Stimulated activated CD4-positive, alpha-beta T cell treated with anti-CD3 and anti-CD28 coated beads, Interleukin-15, amount 100 ng/mL, for 48 hours (primary cell): Measurements from ENCODE around the gene GPC6.

Source experiments
- DNase-seq, 2 donors: peaks; one replicate each; pipeline ENCODE4 v3.0.0-alpha.2; 2020; ENCODE audit warnings: low read depth in 2 of 2

The GPC6 gene

GRCh38 chr13:93499991-93500390, 273.4 kb downstream of the GPC6 start:
- no peak for DNase-seq

GRCh38 chr13:93502071-93502470, 275.5 kb downstream of the GPC6 start:
- DNase-seq: no peak

GRCh38 chr13:93502987-93503615, 276.5 kb downstream of the GPC6 start:
- no peak for DNase-seq

GRCh38 chr13:93505104-93505952, 278.7 kb downstream of the GPC6 start:
- DNase-seq: no peak

GRCh38 chr13:93511011-93511410, 284.4 kb downstream of the GPC6 start:
- DNase-seq: no peak

DNA sequence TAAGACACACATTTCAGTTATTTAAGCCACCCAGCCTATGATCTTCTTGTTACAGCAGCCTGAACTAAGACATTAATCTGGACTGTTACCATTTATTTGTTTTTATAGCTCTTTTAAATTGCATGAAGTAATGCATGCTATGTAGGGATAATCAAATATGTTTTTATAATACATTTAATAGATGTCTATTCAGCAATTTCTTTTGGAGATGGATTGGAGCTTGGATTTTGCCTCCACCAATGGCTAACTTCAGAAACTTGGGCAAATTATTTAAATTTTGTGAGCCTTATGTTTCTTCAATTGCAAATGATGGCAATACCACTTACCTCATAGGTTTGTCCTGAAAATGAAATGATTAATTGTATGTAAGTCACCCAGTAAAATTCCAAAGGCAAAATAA, 288.7 kb downstream of the GPC6 start:
- no peak for DNase-seq

DNA sequence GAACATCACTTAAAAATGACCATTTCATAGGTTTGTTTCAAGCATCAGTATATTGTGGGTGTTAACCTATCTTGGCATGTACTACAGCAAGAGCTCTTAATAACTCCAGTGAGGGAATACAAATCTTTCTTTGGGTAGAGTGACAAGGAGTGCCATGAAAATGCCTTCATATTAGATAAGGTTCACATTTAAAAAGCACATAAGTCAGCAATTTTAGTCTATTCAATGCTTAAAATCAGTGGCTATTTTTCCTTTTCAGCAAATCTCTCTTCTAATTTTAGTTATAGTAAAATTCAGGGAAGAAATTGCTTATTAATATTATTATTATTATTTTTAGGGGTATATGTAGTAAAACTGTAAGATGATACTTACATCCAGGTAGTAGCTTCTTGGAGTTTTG, 291.1 kb downstream of the GPC6 start:
- DNase-seq: no peak

DNA sequence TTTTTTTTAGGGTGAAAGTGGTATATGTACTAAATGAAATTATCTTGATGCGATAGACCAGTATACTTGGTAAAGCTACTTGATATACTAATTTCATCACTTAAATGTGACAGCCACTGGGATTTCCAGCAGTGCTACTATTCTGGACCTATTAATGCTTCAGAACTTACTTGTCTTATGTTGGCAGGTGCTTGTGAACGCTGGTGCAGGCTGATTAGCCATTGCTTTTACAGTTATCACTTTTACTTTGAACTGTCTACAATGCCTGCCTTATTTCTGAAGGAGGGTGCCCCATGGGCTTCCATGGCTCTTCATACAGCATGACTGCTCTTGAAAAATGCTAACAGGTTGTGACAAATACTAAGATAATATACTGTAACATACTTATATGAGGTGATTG, 294.7 kb downstream of the GPC6 start:
- no peak for DNase-seq

- DNase-seq: no peak
These were observed 295.9 kb downstream of the GPC6 start for GRCh38 chr13:93522501-93522900.

DNA sequence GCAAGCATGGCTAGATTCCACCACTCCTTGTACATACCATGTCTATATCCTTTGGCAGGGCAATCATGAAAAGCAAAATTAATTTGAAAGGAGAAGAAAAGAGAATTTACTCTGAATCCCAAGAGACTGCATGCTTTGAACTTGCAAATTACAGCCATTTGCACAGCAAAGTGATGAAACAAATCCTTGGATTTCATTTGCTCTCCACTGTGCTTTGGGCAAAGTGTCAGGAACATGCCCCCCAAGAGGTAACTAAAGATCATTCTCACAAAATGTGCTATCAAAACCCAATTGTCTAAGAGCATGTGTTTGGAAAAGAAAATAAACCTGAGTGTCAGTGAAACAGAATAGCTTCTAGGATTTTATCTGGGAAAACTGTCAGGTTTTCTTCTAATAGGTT, 298.5 kb downstream of the GPC6 start:
- no peak for DNase-seq

DNA sequence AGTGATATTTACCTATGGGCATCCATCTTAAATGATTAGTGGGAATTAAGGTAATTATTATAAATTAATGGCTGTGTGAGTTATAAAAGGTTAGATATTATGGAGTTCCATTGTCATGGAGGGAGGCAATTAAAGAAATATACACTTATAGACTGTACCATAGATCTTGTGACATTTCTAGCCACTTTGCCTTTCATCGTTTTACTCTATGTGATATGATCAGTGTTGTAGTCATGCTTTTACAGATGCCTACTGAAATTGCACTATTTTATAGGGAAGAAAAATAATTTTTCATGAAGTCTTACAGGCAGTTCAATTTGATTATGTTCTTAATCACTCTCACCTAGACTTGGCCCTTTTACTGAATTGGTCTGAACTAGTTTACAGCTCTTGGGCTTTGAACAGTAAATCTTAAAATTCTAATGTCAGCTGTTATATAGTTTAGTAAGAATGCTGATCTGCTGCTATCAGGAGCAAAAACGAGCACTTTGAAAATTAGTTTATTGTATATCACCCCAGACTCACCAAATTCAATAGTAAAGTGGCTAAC, 301.2 kb downstream of the GPC6 start:
- DNase-seq: no peak

DNA sequence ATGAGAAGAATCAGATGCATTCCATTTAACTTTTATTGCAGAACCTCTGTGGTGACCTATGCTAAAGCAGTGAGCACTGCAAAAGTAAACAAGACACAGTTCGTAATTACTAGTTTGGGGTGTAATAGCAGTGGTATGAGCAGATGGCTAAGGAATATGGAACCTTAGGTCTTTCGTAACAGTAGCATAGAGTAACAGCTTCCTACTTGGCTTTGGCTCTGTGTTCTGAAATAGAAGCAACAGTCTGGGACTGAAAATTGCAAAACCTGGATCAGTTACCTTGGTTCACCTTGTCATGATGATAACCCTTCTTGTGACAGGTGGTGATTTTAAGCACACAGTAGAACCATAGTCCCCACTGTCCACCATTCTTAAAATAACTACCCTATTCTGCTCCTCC, 303.4 kb downstream of the GPC6 start:
- no peak for DNase-seq

DNA sequence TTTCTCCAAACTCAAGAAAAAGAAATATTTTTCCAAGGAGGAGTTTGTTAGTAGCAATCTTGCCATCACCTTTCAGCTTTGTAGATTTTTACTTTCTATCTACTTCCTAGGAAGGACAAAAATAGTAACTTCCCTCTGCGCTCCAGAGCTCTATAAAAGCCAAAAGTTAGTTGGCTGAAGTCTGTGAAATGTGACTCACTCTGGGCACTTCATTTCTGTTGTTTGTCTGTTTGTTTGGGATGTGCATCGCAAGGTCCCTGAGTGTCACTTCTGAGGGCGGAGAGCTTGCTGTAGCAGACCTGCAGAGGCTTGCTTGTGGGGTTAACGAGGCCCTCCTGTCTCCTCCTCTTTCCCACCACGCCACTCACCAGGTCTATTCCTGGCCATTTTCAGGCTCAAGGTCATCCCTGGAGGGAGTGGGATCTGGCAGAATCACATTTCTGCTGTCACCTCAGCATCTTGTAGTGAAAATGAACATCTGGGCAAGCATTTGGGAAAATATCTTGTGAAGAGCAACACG, 307.6 kb downstream of the GPC6 start:
- DNase-seq: no peak

GRCh38 chr13:93535251-93535650, 308.6 kb downstream of the GPC6 start:
- no peak for DNase-seq

DNA sequence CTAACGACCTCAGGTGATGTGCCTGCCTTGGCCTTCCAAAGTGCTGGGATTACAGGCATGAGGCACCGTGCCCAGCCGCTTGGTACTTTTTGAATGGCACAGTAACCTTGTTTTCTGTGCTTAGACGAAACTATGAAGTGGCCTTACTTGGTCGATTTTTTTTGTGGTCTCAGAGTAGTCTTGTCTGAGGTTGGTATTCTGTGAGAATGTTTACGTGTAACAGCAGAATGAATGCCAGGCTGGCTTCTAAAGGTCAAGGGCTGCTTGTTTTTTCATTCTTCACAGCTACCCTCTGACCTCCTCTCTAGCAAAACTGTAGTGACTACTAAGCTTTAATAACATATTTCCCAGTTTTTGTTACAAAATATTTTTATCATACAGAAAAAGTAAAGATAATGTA, 313.3 kb downstream of the GPC6 start:
- no peak for DNase-seq

GRCh38 chr13:93547886-93548285, 321.3 kb downstream of the GPC6 start:
- DNase-seq: no peak

DNA sequence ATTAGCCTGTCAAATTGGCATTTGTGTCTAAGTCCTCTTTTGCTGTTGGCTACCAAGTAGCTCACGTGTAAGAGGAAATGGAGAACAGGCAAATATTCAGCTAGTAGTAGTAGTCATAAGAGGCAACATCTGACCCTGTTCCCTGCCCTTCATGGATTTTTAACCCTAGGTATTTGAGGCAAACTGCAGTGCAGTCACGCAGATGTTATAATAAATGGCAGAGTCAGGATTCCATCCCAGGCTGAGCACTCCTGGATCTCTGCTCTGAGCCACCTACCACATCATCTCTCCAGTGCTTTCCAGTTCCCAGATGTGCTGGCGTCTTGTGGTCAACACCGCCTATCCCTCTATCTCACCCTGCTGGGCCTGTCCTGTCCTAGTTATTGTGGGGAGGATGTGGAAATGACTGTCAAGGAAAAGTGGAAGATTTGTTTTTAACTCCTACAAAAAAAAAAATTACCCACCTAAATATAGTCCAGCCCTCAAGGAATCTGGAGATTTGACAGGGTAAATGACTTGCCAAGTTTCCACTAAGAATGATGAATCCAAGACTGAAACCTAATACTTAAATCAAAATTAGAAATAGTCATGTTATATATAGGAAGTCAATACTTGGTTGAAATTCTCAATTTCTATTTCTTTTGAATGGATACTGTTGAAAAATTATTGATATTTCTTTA, 322.9 kb downstream of the GPC6 start:
- no peak for DNase-seq

DNA sequence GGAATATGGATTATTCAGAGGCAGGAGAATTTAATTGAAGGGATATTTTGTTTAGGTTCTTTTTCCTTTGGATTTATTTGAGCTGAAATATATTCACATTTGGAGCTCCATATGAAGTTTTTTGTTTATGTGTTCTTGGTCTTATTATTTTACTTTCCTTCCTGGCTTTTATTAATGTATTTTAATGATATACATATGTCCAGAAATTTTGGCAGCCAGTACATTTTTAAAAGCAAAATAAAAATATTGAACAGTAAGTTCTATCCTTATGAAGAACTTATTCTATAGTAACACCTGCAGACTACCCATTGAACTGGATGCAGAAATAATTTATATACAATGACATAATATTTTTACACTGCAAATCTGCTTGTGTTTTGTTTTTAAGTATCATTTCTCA, 323.6 kb downstream of the GPC6 start:
- DNase-seq: no peak

GRCh38 chr13:93552596-93552995, 326.0 kb downstream of the GPC6 start:
- DNase-seq: no peak

- DNase-seq: no peak
These were observed 327.9 kb downstream of the GPC6 start for GRCh38 chr13:93554514-93554913.

DNA sequence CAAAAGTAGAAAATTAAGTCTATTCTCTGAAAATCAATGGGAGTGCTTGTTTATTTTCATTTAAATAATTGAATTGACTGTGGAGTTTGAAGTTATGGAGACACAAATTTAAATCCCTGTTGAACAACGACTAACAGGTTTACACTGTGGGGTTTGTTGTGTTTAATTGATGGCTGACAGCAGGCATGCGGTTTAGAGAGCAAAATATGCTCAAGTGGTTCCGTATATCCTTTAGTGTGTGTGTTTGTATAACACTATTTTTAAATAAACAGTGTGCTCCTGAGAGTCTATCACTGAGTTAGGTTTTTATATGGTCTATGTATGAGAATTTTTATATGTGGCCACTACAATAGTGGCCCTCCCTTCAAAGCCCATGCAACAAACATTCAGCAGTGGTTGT, 332.0 kb downstream of the GPC6 start:
- DNase-seq: no peak

DNA sequence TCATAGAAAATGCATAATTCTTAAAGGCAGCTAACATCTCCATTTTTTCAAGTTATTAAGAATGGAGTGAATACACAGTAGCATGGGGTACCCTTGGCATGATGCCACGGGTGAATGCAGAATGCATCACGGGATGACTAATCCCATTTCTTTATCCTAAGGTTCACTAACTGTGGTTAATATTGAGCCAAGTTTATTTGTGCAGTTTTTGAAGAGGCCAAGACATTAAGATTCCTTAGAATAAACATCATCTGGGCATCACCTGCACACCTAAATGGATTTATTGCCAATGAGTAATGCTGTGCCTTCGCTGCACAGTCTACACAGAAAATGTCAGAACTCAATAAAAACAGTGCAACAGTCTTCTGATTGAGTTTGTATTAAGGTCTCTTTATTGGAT, 333.1 kb downstream of the GPC6 start:
- no peak for DNase-seq
